GM18951 (cell line): ENCODE results near the gene BPI.
"Not testable (repeated sequence)": the region's sequence is repeated elsewhere in the genome, so short reads cannot be mapped to it uniquely, and the experiment has no call there.

Experiments used
- POLR2A ChIP-seq: IDR thresholded peaks from 4 replicates; pipeline ENCODE4 v1.6.1; 2011; ENCODE audit warnings: mild to moderate bottlenecking; ENCODE audit not compliant: insufficient read length, insufficient read depth; ENCODE audit errors: extremely low read depth
- in situ Hi-C: fragments of 300-500 bp; cut with MboI; formaldehyde crosslinking; loops from one replicate; pipeline ENCODE4 v1.12.0; 2022; ENCODE audit warnings: low sequenced_read_pairs, mixed read lengths, inconsistent platforms; ENCODE audit not compliant: unreplicated experiment

BPI gene

DNA sequence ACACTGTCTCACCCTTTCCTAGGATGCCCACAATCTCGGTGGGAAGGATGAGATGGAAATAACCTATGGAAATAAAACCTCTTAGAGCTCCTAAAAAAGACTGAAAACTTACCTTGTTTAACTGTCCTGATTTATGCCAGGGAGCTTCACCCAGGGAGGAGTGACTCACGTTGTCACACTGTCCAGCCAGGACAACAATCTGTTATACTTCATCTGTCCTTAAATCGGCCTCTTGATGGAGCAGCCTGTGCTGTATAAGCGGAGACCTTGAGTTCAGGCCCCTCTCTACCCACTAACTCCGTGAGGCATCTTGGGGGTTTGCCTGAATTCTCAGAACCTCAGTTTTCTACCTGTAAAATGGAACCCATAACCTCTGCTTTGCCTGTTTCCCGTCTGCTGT, 34.2 kb upstream of the BPI start:
- in situ Hi-C loops, result no loop called here
- no peak for TF ChIP-seq POLR2A

DNA sequence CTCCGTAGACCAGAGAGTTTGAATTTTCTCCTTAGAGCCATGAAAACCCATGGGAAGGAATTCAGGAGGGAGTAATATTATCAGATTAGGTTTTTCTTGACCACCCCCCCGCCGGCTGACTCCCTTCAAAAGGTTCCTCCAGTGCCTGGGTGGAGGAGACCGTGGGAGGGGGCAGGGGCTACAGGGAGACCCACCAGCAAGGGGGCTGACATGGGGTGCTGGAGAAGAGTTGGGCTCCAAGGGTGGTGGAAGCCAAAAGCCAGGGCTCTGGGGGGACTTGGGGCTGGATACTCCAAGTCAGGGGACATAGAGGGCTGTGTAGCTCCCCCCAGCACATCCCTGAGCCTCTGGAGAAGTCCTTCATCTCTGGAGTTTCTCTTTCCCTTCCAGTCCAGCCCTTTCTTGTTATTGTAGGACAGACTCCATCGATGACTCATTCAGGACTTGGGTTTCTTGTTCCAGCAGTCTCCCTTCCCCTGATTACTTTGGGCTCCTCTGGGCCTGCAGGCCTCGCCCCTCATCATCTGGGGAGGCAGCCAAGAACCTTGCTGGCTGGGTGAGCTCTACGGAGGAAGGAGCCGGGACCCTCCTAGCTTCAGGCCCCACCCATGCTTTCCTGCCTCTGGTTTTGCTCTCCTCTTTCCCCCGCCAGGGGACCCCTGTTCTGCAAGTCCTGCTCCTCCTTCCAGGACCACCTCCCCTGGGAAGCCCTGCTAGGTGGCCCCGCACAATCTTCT, 32.9 kb upstream of the BPI start:
- in situ Hi-C loops, result no loop called here
- TF ChIP-seq POLR2A, result no peak

DNA sequence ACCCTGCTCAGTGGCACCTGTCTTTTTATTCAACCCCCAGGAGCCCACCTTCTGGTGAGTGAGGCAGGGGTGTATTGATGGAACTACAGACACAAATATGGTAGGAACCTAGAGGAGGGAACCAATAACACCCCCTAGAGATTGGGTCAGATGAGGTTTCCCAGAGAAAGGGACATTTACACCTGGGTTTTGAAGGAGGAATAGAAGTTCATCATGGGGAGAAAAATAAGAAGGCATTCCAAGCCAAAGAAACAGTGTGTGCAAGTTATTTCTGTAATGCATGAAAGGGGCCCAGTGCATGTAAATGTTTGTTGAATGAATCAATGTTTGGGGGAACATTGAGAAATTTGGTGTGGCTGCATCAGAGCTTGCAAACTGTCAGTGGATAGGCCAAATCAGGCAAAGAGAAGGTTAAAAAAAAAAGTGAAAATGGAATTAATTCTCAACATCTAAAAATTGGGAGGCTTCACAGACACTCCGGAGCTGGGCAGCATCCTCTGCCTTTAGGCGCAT, 32.3 kb upstream of the BPI start:
- no peak for TF ChIP-seq POLR2A
- in situ Hi-C loops, result no loop called here

DNA sequence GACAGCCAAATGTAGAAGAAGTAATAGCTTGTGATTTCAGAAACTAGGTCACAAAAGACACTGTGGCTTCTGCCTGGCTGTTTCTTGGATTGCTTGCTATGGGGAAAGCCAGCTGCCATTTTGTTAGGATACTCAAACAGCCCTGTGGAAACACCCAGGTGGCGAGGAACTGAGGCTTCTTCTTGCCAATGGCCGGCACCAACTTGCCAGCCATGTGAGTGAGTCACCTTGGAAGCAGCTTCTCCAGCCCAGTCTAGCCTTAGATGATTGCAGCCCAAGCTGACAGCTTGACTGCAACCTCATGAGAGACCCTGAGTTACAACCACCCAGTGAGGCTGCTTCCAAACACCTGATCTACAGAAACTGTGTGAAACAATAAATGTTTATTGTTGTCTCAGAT, 31.6 kb upstream of the BPI start:
- in situ Hi-C loops, result no loop called here
- TF ChIP-seq POLR2A, result no peak

DNA sequence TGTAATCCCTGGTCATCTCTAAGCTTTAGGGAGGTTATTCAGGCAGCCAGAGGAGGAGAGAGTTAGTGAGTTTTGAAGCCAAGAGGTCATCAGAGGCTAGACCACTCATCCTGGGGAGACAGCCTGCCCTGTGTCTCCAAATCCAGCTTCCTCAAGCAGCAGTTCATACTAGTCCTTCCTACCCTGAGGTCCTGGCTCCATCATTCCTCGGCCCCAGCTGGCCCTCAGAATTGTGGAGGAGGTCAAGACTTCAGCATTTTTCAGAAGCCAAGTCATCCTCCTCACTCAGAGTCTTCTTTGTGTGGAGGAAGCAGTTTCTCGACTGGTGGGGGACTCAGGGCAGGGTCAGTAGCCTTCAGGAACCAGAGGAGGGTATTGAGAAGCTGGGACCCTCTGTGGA, 31.0 kb upstream of the BPI start:
- in situ Hi-C loops, result no loop called here
- TF ChIP-seq POLR2A, result no peak

DNA sequence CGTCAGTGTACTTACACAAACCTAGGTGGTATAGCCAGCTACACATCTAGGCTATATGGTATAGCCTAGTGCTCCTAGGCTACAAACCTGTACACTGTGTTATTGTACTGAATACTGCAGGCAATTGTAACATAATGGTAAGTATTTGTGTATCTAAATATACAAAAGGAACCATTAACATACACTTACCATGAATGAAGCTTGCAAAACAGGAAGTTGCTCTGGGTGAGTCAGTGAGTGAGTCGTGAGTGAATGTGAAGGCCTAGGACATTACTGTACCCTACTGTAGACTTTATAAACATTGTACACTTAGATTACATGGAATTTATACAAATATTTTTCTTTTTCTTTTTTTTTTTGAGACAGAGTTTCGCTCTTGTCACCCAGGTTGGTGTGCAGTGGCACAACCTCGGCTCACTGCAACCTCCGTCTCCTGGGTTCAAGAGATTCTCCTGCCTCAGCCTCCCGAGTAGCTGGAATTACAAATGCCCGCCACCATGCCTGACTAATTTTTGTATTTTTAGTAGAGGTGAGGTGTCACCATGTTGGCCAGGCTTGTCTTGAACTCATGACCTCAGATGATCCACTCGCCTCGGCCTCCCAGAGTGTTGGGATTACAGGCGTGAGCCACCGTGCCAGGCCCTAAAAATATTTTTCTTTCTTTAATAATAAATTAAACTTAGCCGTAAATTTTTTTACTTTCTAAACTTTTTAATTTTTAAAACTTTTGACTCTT, 28.0 kb upstream of the BPI start:
- in situ Hi-C loops, result no loop called here
- TF ChIP-seq POLR2A, result no peak

DNA sequence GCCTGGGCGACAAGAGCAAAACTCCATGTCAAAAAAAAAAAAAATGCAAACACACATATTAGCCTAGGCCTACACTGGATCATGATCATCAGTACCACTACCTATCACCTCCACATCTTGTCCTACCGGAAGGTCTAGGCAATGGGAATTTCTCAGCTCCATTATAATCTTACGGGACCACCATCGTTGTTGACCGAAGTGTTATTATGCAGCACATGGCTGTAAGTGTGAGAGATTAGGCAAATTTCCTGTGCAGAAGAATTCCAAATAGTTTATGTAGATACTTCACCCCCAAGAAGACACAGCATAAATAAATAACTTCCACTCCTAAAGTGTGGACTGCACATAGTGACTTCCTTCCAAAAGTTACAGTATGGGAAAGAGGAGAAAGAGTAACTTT, 26.7 kb upstream of the BPI start:
- no peak for TF ChIP-seq POLR2A
- in situ Hi-C loops, result no loop called here

DNA sequence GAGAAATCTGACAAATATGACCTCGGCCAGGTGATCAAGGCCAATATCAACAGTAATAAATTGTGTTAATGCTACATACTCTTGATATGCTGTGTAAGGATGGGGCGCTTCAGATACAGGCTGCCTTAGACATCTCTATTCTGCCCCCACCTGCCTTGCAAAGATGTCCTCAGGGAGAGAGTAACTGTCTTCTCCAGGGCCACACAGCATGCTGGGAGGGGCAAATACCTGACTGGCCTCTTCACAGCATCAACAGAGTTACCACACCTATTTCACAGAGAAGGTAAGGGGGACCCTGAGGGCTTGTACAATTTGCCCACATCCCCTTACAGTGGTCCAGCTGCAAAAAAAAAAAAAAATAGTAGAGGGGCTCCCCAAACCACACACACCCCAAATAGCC, 26.3 kb upstream of the BPI start:
- TF ChIP-seq POLR2A, result no peak
- in situ Hi-C loops, result no loop called here

DNA sequence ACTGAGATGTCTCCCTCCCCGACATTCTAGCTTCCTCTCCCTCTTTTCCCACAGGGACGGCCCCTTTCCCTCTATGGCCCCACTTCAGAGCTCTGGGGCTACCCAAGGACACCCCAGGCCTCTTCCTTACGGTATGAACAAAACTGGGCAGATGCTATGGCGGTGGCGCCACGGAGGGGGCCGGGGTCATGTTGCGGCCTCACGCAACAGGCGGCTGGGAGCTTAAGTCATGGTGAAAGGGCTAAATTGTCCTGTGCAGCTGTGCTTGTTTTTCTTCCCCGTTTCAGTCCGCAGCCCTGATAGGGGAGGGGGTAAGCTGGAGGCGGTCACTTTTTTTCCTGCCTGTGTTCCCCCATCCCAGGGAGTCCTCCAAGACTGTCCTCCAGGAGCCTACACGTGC, 25.8 kb upstream of the BPI start:
- in situ Hi-C loops, result no loop called here
- TF ChIP-seq POLR2A, result no peak

DNA sequence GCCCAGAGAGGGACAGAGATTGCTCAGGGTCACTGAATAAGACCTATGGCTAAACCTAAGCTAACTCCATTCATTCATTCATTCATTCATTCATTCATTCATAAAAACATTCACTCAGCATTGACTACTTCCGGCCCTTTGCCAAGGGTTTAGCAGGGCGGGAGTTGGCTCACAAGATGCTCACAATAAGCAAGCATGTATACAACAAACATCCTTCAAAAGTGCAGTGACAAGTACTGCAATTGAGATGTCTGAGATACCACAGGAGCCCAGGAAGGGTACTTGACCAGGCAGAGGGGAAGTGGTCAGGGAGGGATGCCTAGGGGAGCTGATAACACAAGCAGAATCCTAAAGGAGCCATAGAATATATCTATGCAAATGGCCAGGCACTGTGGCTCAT, 25.2 kb upstream of the BPI start:
- no peak for TF ChIP-seq POLR2A
- in situ Hi-C loops, result no loop called here

DNA sequence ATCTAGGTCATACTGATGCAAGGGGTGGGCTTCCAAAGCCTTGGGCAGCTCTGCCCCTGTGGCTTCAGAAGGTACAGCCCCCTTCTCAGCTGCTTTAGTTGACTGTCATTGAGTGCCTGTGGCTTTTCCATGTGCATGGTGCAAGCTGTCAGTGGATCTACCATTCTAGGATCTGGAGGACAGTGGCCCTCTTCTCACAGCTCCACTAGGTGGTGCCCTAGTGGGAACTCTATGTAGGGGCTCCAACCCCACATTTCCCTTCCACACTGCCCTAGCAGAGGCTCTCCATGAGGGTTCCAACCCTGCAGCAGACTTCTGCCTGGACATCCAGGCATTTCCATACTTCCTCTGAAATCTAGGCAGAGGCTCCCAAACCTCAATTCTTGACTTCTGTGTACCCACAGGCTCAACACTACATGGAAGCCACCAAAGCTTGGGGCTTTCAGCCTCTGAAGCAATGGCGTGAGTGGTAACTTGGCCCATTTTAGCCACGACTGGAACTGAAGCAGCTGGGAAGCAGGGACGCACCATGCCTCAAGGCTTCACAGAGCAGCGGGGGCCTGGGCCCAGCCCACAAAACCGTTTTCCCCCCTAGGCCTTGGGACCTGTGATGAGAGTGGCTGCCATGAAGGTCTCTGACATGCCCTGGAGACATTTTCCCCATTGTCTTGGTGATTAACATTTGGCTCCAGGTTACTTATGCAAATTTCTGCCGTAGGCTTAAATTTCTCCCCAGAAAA, 22.6 kb upstream of the BPI start:
- in situ Hi-C loops, result not testable (repeated sequence)

DNA sequence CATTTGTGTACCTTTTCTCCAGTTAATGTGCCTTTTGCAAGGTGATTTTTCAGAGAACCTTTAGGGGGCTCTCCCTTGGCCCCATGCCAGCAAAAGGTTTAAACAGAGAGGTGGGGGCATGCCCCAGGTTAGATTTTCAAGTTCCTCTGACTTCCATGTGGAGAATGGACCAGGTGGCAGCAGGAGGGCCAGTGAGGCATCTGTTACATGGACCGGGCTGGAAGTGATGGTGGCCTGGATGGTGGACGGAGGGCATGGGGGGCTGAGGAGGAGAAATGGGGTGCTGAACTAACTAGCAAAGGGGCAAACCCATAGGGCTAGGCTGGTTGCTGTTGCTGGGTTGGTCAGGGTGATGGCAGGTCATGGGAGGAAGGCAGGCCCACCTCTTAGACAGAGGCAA, 20.7 kb upstream of the BPI start:
- in situ Hi-C loops, result no loop called here
- no peak for TF ChIP-seq POLR2A

DNA sequence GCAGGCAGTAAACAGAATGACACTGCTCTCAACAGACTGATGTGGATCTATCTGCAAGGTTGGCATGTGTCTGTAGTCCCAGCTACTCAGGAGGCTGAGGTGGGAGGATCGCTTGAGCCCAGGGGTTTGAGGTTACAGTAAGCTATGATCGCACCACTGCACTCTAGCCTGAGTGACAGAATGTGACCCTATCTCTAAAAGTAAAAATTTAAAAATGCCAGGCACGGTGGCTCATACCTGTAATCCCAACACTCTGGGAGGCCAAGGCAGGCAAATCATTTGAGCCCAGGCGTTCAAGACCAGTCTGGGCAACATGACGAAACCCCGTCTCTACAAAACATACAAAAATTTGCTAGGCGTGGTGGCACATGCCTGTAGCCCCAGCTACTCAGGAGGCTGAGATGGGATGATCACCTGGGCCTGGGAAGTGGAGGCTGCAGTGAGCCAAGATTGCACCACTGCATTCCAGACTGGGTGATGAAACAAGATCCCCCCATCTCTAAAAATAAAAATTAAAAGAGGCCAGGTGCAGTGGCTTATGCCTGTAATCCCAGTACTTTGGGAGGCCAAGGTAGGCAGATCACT, 19.8 kb upstream of the BPI start:
- in situ Hi-C loops, result not testable (repeated sequence)

DNA sequence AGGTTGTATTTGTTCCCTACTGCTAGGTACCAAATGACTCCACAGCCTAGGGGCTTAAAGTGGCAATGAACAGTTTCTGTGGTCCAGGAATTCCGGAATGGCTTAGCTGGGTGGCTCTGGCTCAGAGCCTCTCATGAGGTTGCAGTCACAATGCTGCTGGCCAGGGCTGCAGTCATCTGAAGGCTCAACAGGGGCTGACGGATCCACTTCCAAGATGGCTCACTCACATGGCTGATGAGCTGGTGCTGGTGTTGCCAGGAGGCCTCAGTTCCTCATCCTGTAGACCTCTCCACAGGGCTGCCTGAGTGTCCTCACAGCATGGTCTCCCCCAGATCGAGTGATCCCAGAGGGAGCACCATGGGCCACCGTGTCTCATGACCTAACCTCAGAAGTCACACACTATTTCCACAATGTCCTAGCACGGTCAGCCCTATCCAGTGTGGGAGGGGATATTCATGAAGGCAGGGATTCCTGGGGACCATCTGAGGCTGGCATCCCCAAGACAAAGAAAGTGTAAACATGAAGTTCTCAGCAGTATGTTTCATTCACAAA, 19.0 kb upstream of the BPI start:
- in situ Hi-C loops, result no loop called here
- TF ChIP-seq POLR2A, result no peak
